NAMALWA (cell line): ENCODE results near the gene ZSWIM9.
"Not testable (repeated sequence)": the region's sequence is repeated elsewhere in the genome, so short reads cannot be mapped to it uniquely, and the experiment has no call there.

Source experiments
- DNase-seq: peaks from one replicate; pipeline ENCODE4 v3.0.0-alpha.2; 2015; ENCODE audit warnings: low spot score

Gene ZSWIM9

GRCh38 chr19:48218997-48219396 lies 48.5 kb downstream of the ZSWIM9 start:
- DNase-seq: no peak

DNA sequence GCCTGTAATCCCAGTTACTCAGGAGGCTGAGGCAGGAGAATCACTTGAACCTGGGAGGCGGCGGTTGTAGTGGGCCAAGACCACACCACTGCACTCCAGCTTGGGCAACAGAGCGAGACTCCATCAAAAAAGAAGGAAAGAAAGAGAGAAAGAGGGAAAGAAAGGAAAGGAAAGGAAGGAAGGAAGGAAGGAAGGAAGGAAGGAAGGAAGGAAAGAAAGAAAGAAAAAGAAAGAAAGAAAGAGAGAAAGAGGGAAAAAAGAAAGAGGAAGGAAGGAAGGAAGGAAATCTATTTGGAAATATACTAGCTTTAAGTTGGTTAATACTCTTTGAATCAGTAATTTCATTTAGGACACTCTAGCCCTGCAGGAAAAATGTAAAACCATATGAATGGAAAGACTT lies 50.3 kb downstream of the ZSWIM9 start:
- not testable (repeated sequence) for DNase-seq

- DNase-seq: no peak
These were observed 51.1 kb downstream of the ZSWIM9 start for GRCh38 chr19:48221628-48222027.

DNA sequence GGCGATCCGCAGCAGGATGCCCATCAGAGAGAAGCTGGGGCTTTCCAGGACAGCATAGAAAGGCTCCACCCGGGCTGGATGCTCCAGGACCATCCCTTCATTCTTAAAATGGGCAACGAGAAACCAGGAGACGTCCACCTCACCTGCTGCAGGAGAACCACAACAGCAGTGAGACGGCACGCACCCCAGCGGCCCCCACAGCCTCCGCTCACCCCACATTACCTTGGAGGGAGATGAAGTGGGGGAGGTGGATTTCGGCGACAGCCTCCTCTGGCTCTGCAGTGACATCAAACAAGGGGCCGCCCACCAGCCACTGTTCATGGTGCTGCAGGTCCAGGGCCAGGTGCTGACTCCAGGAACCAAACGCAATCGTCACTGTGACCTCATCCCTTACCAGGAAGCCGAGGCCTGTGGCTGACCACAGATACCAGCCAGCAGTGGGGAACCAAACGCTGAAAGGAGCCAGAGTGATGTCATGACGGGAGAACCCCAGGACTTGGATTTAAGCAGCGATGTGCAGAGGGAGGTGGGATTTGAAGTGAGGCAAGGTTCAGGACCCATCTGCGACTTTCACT lies 60.2 kb downstream of the ZSWIM9 start:
- DNase-seq: no peak

DNA sequence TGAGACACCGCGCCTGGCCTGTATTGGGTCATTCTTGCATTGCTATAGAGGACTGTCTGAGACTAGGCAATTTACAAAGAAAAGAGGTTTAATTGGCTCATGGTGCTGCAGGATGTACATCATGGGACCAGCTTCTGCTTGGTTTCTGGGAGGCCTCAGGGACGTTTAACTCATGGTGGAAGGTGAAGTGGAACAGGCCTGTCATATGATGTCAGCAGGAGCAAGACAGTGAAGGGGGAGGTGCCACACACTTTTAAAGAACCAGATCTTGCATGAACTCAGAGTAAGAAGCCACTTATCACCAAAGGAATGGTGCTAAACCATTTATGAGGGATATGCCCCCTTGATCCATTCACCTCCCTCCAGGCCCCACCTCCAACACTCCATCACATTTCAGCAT lies 66.6 kb downstream of the ZSWIM9 start:
- no peak for DNase-seq

DNA sequence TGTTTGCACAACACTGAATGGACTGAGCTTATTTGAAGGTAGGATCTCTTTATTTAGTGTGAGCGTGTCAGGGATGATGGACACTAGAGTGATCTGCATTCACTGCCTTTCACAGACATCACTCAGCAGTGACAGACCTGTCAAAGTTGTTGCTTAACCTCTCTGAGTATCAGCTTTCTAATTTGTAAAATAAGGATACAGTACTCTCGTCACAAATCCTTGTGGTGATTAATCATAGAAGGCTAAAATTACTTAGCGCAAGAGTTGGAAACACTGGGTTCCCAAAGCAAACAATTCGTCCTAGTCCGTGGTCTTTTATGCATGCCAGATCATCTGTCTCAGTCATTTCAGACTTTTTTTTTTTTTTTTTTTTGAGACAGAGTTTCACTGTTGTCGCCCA lies 68.6 kb downstream of the ZSWIM9 start:
- DNase-seq: no peak

- no peak for DNase-seq
These were observed 69.2 kb downstream of the ZSWIM9 start for GRCh38 chr19:48239582-48240141.

DNA sequence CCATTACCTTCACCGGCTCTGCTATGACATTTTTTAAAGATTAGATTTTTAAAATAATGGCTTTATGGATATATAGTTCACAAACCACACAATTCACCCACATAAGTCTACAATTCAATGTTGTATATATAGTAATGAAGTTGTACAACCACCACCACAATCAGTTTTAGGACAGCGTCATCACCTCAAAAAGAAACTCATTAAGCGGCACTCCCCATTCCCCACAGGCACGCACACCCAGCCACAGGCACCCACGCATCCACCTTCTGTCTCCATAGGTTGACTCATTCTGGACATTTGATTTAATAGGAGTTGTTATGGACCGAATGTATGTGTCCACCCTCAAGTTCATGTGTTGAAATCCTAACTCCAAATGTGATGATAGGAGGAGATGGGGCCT lies 71.3 kb downstream of the ZSWIM9 start:
- not testable (repeated sequence) for DNase-seq

GRCh38 chr19:48244281-48244680 lies 73.8 kb downstream of the ZSWIM9 start:
- DNase-seq: no peak

DNA sequence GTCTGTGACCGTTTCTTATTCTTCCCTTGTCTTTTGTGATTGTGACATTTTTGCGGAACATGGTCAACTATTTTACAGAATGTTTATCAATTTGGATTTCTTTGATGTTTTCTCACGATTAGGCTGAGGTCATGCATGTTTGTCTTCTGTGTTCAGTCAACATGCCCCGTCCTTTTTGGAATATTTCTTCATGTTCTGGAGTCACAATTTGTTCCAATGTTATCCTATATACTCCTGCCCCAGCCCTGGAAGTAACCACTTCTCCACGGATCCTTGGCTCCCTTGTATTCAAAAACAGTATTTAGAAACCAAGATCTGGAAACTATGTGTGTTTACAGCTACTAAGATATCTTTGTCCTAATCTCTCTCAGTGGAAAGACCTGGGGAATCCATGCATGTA lies 75.6 kb downstream of the ZSWIM9 start:
- no peak for DNase-seq

GRCh38 chr19:48247212-48247611 lies 76.7 kb downstream of the ZSWIM9 start:
- no peak for DNase-seq
